COR-L47 (cell line): ENCODE measurements around the gene DCDC2.
"Not testable (repeated sequence)": the region's sequence is repeated elsewhere in the genome, so short reads cannot be mapped to it uniquely, and the experiment has no call there.

ENCODE experiments used
- DNase-seq: peaks from one replicate; lab custom pipeline; 2025; lab: John Stamatoyannopoulos, UW

The DCDC2 gene

DNA sequence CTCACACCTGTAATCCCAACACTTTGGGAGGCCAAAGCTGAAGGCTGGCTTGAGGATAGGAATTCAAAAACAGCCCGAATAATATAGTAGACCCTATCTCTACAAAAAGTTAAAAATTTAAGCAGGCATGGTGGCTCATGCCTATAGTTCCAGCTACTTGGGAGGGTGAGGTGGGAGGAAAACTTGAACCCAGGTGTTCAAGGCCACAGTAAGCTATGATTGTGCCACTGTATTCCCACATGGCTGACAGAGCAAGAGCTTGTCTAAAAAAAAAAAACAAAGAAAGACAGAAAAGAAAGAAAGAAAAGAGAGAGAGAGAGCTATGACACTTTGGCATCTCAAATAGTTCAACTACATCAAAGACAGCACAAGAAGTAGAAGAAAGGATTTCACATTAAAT lies 33.2 kb downstream of the DCDC2 start:
- DNase-seq: no peak

GRCh38 chr6:24323632-24324337 lies 34.1 kb downstream of the DCDC2 start:
- DNase-seq: no peak

GRCh38 chr6:24322924-24323323 lies 34.9 kb downstream of the DCDC2 start:
- no peak for DNase-seq

DNA sequence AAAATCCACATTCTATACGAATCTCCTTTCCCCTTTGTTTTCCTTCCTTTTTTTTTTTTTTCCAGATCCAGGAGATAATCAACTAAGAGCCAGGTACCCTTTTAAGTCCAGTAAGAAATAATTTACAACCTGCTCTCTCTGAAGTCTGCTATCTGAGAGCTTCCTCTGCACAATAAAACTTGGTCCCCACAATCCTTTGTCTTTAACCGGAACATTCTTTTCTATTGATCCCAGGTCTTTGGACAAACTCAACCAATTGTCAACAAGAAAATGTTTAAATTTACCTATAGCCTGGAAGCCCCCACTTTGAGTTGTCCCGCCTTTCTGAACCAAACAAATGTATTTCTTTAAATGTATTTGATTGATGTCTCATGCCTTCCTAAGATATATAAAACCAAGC lies 35.4 kb downstream of the DCDC2 start:
- not testable (repeated sequence) for DNase-seq

GRCh38 chr6:24321538-24322162 lies 36.2 kb downstream of the DCDC2 start:
- no peak for DNase-seq

GRCh38 chr6:24313251-24314141 lies 44.4 kb downstream of the DCDC2 start:
- DNase-seq: no peak

DNA sequence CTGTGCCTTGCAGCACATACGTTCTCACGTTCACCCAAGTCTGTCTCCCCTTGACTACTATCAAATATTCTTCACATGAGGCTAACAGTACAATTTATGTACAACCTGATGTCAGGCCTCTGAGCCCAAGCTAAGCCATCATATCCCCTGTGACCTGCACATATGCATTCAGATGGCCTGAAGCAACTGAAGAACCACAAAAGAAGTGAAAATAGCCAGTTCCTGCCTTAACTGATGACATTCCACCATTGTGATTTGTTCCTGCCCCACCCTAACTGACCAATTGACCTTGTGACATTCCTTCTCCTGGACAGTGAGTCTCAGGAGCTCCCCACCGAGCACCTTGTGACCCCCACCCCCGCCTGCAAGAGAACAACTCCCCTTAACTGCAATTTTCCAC lies 46.1 kb downstream of the DCDC2 start:
- not testable (repeated sequence) for DNase-seq

DNA sequence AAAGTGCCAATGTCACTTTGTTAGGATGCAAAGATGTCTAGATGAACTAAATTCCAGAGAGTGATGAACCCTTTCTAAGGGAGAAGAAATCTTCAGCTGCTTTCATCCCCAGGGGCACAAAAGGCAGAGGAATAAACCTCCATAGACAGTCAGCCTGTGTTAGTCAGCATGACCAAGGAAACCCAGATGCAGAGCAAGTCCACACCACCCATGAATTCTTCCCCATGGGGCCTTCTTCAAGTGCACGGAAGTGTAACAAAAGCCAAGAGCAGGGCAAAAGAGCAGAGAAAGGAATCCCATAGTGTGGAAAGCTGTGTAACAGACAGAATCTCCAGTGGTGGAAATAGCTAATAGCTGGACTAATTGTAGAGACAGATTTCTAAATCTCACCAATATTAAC lies 50.0 kb downstream of the DCDC2 start:
- no peak for DNase-seq

DNA sequence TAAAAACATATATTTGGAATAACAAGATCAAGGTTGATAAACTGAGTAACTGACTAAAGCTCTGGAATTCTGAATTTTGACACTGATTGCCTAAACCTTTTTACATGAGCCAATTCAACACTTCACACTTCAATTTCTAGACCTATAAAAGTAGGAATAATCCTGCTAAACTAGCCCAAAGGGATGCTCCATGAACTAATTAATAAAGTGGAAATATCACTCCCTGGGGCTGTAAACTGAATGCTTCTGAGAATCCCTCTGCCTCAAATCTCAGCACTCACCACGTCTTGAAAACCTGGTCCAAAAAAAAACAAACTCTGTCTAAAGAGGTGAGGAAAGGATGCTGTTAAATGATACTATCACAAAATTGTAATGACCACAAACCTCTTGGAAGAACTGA lies 50.9 kb downstream of the DCDC2 start:
- no peak for DNase-seq

DNA sequence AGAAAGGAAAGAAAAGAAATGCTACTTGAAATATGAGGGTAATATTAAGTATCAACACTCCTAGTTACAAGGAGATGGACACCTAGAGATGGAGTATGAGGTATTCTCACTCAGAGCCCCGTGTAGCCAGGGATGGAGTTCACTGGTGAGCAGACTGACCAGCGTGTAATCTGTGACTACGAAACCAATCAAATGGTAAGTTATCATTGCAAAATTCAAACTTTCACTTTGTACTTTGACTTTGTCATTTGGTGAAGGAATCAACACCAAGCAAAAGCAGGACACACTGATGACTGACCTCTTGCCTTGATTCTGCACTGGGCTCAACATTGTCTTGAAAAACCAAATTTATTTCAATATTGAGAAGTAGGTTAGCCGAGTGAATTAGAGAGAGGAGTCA lies 51.8 kb downstream of the DCDC2 start:
- no peak for DNase-seq

- no peak for DNase-seq
Measured at GRCh38 chr6:24296944-24297343, 60.9 kb downstream of the DCDC2 start.

DNA sequence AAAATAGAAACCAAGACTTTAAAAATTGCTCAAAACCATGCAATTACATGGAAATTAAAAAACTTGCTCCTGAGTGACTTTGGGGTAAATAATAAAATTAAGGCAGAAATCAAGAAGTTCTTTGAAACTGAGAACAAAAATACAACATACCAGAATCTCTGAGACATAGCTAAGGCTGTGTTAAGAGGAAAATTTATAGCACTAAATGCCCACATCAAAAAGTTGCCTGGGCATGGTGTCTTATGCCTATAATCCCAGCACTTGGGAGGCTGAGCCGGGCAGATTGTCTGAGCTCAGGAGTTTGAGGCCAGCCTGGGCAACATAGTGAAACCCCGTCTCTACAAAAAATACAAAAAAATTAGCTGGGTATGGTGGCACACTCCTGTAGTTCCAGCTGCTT lies 64.0 kb downstream of the DCDC2 start:
- not testable (repeated sequence) for DNase-seq

GRCh38 chr6:24287239-24287638 lies 70.6 kb downstream of the DCDC2 start:
- DNase-seq: no peak

GRCh38 chr6:24284006-24284405 lies 73.9 kb downstream of the DCDC2 start:
- DNase-seq: no peak

GRCh38 chr6:24283043-24283985 lies 74.5 kb downstream of the DCDC2 start:
- DNase-seq: peak; percentile 93

DNA sequence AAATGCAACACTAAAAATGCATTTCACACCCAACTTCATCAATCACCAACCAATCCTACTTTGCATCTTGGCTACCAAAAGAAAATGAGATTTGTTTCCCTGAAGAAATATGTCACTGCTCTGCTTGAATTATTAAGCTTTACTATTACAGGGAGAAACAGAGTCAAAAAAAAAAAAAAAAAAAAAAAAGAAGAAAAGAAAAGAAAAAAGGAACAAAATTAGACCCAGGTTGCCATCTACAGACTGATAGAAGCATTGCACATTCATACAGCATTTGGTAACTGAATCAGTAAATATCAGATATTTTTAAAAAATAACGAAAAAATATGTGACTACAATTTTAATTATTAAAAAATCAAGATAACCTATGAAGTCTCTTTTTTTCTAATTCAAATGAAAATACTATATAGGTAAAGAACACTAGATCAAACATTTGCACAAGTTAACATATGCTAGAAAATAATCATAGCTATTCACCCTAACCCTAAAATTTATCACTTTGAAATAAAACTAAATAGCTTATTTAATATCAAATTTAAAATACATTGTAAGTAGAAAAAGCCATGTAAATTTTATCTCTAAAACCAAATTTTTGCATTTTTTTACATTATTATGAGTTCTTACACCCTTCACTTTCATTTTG lies 83.3 kb downstream of the DCDC2 start:
- DNase-seq: no peak

DNA sequence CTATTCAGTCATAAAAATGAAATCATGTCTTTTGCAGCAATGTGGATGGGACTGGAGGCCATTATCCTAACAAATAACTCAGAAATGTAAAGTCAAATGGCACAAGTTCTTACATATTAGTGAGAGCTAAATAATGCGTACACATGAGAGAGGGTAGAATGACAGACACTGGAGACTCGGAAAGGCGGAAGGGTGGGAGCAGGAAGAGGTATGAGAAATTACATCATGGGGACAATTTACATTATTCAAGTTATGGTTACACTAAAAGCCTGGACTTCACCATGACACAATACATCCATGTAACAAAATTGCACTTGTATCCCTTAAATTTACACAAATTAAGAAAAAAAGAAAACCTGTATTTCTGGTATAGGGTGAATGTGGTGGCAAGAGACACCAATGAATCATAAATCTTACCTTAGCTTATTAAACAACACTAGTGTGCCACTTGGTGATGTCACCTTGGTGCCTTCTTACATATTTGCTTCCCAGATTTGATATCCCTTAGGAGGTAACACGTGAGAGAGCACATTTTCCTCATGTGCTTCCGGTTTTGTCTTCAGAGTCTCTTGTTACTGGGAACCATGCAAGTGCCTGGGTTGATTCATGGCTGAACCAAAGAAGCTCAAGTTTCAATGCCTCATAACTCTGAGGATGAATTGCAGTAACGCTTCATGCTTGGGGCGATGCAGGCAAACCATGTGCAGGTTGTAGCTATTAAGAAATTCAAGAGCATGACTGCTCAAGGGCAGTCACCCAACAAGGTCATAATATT lies 84.6 kb downstream of the DCDC2 start:
- no peak for DNase-seq

DNA sequence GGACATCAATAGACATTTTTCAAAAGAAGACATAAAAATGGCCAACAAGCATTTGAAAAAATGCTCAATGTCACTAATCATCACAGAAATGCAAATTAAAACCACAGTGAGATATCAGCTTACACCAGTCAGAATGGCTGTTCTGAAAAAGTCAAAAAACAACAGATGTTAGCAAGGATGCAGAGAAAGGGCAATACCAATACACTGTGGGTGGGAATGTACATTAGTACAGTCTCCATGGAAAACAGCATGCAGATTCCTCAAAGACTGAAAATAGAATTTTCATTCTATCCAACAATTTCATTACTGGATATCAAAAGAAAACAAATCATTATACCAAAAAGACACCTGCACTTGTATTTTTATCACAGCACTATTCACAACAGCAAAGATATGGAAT lies 85.3 kb downstream of the DCDC2 start:
- no peak for DNase-seq

- DNase-seq: no peak
Measured at GRCh38 chr6:24272148-24272547, 85.7 kb downstream of the DCDC2 start.

GRCh38 chr6:24270011-24270410 lies 87.8 kb downstream of the DCDC2 start:
- no peak for DNase-seq
